ENCODE results near the gene OR4Q3.
"Not testable (repeated sequence)": the region's sequence is repeated elsewhere in the genome, so short reads cannot be mapped to it uniquely, and the experiment has no call there.

DNA sequence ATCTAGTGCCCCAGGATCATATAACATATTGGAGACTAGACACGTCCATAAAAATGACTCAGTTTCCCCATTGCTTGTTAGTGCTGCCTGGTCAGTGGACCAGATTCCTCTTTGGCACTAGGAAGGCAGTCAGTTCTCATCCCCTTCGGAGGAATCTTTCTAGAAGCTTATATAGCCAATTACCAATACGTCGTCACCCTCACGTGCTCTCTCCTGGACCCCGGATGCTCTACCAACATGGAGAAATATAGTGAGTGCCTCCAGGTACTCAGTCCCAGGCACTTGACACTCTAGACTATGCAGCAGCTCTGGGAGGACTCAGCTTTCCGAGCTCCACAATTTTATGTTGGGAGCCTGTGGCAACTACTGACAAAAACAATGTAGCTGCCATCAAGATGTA is 44.8 kb downstream of the OR4Q3 start:
- TF ChIP-seq CTCF (optimal IDR thresholded peaks at IDR 0.05 in 1 of 3, IDR thresholded peaks at IDR 0.05 in 1 of 3, conservative IDR thresholded peaks at IDR 0.05 in 1 of 3; ENCODE audit: extremely low read depth in 1 of 3, insufficient read depth in 2 of 3, low read length in 3 of 3); EZH2 (IDR thresholded peaks at IDR 0.05; ENCODE audit: low read length): not testable (repeated sequence)

All from keratinocyte (primary cell).